ENCODE measurements around the gene KCNC4. TPM values are rescaled to one million over a fixed set of nuclear protein-coding genes. Genes with fewer than 3 reads are reported as not detected.

Gene KCNC4
- total RNA-seq, 1 donor from 2014 or later, result 20.0 TPM

DNA sequence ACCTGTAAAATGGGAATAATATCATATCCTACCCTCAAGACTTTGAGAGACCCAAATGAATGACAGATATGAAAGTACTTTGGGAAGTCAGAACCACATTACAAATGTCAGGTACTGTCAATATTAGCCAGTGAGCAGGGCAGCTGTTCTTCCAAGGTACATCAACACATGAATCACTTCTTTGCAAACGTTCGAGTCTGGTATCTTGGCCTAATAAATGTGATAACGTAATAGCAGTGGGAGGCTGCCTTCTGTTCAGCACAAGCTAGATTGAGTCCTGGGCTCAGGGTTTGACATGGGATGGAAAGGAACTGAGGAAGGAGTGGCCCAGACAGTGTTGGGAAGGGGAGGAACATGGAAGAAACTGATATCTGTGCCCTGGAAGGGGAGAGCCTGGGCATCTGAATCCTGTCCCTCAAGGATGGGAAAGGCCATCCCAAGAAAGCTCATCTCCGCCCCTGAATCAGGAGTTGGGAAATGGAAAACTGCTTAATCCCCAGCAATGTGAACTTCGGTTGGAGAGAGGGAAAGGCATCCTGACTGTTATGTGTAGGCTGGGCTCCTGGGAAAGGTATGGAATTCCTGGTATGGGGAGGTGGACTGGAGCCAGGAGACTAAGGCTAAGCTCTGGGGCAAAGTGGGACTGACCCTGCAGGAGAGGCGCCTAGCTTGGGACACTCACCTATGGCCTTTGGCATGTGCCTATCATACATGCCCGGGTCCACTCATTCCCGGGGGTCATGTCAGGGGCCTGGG is 14.3 kb downstream of the KCNC4 start:
- no peak overlapping the region for H3K27ac Mint-ChIP-seq
- no peak overlapping the region for H3K4me3 Mint-ChIP-seq
- H3K9me3 Mint-ChIP-seq, result no peaks in the 10 kb centered on the region
- intact Hi-C loops (cut with micrococcal nuclease), result no loop called here
- DNase-seq, result no peak
- H3K27me3 Mint-ChIP-seq, result no peaks in the 10 kb centered on the region
- no peaks in the 10 kb centered on the region for H3K4me1 Mint-ChIP-seq
- H3K36me3 Mint-ChIP-seq (ENCODE audit: low read depth), result no peaks in the 10 kb centered on the region

DNA sequence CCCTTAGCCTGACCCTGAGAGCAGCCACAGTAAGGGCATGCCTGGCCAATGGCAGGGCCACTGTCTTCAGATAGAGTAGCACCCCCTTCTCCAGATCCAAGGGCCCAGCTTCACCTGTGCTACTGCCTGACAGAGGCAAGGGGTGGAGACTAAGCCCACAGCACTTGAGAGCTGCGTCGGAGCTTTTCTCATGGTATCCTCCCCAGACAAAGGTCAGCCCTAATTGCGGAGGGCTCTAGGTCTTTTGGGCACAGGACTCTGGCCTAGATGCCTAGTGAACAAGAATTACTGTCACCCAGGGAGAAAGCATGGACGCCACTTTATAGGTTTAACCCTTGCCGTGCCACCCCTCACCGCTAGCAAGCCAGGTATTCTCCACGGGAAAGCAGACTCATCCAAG is 15.1 kb downstream of the KCNC4 start:
- H3K36me3 Mint-ChIP-seq (ENCODE audit: low read depth), result no peaks in the 10 kb centered on the region
- no peaks in the 10 kb centered on the region for H3K9me3 Mint-ChIP-seq
- no peak overlapping the region for H3K4me3 Mint-ChIP-seq
- H3K27ac Mint-ChIP-seq, result no peak overlapping the region
- H3K27me3 Mint-ChIP-seq, result no peaks in the 10 kb centered on the region
- H3K4me1 Mint-ChIP-seq, result no peaks in the 10 kb centered on the region
- no peak for DNase-seq
- intact Hi-C loops (cut with micrococcal nuclease), result no loop called here

DNA sequence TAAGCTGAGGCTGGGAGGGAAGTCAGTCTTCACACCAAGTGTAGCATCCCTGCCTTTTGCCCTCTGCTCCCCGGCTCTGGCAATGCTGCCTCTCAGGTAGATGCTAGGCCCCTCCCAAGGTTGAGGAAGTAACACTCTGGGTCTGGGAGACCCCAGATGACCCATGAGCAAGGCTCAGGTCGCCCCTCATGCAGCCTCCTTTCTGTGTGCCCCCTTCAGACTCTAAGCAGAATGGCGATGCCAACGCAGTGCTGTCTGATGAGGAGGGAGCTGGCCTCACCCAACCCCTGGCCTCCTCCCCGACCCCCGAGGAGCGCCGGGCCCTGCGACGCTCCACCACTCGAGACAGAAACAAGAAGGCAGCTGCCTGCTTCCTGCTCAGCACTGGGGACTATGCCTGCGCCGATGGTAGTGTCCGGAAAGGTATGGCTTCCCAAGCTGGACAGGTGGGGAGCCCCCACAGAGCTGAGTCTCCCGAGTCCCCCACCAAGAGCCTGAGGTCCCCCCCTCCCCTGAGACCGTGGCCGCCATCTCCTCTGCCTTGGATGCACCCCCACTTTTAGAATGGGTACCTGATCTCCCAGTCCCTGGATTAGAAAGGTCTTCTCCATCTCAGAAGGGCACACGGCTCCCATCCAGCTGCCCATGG is 15.8 kb downstream of the KCNC4 start:
- Mint-ChIP-seq H3K27ac (no peak overlapping the region), H3K4me3 (no peak overlapping the region), H3K4me1 (no peaks in the 10 kb centered on the region), H3K27me3 (no peaks in the 10 kb centered on the region), H3K36me3 (ENCODE audit: low read depth) (no peaks in the 10 kb centered on the region), H3K9me3 (no peaks in the 10 kb centered on the region)
- intact Hi-C loops (cut with micrococcal nuclease), result no loop called here
- DNase-seq, result no peak

DNA sequence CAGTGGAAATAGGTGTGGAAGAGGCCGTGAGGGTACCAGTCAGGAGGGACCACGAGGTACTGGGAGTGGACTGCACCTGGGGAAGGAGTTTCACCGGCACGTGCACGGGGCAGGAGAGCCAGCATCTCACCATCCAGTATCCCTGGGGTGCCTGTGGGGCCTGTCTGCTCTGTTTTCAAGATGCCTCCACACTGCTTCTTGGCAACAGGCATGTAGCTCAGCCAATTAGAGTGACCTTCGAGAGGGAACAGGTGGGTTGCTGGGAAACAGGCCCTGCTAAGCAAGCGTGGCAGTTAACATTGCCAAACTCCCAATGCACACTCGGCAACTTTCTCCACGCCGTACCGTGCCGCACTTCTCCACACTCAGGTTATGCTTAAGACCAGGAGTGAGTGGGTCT is 17.7 kb downstream of the KCNC4 start:
- Mint-ChIP-seq H3K36me3 (ENCODE audit: low read depth) (peaks cover 3% of the 10 kb centered on the region), H3K27ac (no peak overlapping the region), H3K9me3 (no peaks in the 10 kb centered on the region), H3K4me3 (no peak overlapping the region), H3K27me3 (no peaks in the 10 kb centered on the region), H3K4me1 (no peaks in the 10 kb centered on the region)
- DNase-seq, result no peak
- intact Hi-C loops (cut with micrococcal nuclease), result no loop called here

DNA sequence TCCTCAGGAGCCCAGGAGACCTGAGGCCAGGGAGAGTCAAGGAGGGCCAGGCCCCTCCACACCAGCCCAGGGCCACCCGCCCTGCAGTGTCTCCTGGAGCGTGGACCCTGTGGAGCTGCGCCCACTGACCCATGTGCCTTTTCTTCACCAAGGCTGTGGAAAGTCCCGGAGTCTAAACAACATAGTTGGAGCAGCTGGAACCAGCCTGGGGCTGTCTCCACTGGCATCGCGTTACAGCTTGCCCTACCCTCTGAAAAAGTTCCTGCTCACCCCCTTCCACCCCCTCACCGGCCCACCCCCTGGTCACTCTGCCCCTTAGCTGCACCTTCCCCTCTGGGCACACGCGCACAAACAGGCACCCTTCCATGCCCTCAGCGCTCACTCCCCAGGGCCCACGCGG is 18.3 kb downstream of the KCNC4 start:
- Mint-ChIP-seq H3K27me3 (no peaks in the 10 kb centered on the region), H3K9me3 (no peaks in the 10 kb centered on the region), H3K4me3 (no peak overlapping the region), H3K36me3 (ENCODE audit: low read depth) (peaks cover 3% of the 10 kb centered on the region), H3K27ac (no peak overlapping the region), H3K4me1 (no peaks in the 10 kb centered on the region)
- DNase-seq, result no peak
- intact Hi-C loops (cut with micrococcal nuclease), result no loop called here

DNA sequence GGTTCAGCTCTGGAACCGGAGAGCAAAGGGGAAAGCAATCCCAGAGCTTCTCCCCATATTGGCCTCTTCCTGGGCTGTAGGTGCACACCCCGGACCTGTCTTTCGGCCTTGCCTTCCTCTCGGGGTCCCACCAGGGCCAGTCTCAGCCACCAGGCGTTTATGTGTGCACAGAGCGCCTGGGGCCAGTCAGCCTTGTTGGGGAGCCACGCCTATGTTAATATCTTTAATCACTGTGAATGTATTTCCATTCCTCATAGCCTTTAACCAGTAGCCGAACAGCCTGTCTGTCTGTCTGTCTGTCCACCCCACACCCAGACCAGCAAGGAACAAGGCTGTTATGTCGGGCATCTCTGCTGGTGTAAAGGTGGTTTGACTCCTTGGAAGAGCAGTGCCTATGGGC is 18.8 kb downstream of the KCNC4 start:
- Mint-ChIP-seq H3K4me1 (no peaks in the 10 kb centered on the region), H3K27ac (no peak overlapping the region), H3K36me3 (ENCODE audit: low read depth) (peaks cover 3% of the 10 kb centered on the region), H3K27me3 (no peaks in the 10 kb centered on the region), H3K9me3 (no peaks in the 10 kb centered on the region), H3K4me3 (no peak overlapping the region)
- intact Hi-C loops (cut with micrococcal nuclease), result no loop called here
- no peak for DNase-seq

DNA sequence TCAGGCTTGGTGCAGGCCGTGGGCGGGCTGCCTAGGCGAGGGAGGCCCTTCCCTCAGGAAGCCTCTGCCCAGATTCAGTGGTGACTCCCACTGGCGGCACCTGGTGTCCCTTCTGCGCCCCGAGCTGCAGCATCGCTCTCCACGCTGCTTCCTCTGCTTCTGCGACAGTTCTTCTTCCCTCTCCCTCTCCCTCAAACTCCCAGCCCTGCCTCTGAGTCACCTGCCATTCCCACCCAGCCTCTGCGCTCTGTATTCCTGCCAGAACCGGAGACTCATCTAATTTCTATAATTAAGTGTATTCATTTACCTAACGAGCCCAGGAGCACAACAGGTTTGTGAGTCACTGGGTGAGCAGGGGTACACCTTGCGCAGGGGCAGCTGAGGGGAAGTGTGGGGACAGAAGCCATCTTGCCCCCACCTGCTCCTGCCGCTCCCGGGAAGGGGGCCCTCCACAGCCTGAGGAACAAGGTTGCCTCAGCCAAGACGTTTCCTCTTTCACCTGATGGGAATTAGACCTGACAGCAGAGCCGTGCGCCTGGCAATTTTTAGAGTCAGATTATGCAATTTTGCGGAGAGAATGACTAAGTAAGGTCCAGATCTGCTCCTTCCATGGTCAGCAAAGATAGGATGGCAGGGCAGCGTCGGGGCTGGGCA is 19.4 kb downstream of the KCNC4 start:
- intact Hi-C loops (cut with micrococcal nuclease), result loop anchor here (10.0 kb wide), 2 partner anchors 405 to 645 kb away; partner anchors contain the start of gene CD53
- Mint-ChIP-seq H3K4me3 (no peak overlapping the region), H3K27me3 (no peaks in the 10 kb centered on the region), H3K9me3 (no peaks in the 10 kb centered on the region), H3K4me1 (no peaks in the 10 kb centered on the region), H3K36me3 (ENCODE audit: low read depth) (peaks cover 3% of the 10 kb centered on the region), H3K27ac (no peak overlapping the region)
- DNase-seq, result no peak

DNA sequence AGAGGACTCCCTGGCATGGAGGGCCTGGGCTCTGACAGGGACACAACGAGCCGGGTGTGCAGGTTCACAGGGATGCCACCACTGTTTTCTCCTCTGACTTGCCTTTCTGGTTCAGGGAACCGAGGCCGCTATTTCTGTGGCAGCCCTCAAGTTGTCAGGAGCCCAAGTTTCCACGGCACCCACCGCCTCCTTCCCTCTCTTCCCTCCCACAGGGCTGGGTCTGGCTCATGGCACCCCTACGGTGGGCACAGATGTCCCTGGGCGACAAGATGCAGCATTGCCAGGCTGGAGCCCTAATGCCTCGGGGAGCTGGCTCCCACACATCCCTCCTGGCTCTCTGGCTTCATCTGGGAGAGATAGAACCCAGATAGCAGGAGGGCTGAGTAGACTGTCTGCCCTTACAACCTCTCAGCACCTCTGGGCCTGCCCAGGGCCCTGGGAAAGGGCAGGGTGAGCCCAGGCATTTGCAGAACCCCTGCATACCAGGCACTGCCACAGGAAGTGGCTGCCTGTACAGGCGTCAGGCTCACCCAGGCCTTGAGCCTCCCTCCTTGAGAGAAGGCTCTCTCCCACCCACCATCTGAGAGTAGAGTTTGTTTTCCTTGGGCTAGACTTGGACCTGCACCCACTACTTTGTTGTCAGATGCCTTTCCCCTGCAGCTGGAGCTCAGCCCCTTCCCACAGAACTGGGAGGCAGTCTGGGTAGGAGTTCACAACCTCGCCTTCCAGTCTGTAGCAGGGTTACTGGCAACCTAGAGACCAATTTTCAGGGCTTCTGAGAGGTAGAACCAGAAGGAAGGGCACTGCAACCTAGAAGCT is 20.5 kb downstream of the KCNC4 start:
- no peak overlapping the region for H3K27ac Mint-ChIP-seq
- peaks cover 10% of the 10 kb centered on the region for H3K4me1 Mint-ChIP-seq
- H3K27me3 Mint-ChIP-seq, result no peaks in the 10 kb centered on the region
- H3K9me3 Mint-ChIP-seq, result no peaks in the 10 kb centered on the region
- H3K4me3 Mint-ChIP-seq, result no peak overlapping the region
- intact Hi-C loops (cut with micrococcal nuclease), result loop anchor here (10.0 kb wide), 2 partner anchors 404 to 644 kb away; partner anchors contain the start of gene CD53
- no peak for DNase-seq
- H3K36me3 Mint-ChIP-seq (ENCODE audit: low read depth), result peaks cover 3% of the 10 kb centered on the region

DNA sequence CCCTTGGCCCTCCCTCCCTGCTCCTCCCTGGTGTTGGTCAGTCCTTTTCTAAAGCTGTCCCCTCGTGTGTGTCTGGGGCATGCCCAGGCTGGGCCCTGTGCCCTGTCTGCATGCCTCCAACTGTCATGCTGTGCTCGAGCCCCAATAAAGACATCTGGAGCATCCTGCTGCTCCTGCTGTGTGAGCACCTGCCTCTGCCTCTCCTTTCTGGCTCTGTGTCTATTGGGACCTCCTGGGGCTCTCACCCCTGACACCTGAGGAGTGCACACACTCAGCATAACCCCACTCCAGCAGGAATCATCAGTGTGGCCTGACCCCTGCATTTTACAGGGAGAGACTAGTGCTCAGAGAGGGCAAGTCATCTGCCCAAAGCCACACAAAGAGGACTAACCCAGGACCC is 23.7 kb downstream of the KCNC4 start:
- H3K4me3 Mint-ChIP-seq, result no peak overlapping the region
- intact Hi-C loops (cut with micrococcal nuclease), result loop anchor here (10.0 kb wide), 2 partner anchors 401 to 641 kb away; partner anchors contain the start of gene CD53
- H3K27ac Mint-ChIP-seq, result peak overlapping the region; percentile 77

DNA sequence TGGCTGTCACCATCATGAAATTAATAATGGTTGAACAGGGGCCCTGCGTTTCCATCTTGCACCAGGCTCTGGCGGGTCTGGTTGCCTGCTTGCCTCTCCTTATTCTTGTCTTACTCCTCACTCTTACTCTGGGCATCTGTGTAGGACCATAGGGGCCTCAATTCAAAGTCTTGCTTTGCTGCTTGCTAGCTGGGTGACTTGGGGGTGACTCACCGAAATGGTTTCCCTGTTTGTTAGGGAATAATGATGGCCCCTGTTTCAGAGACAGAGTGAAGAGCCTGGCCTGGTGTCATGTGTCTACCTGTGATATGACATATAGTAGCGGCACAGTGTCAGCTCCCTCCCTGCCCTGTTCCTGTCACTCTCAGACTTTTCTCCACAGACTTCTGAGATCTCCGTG is 24.6 kb downstream of the KCNC4 start:
- no peaks in the 10 kb centered on the region for H3K27me3 Mint-ChIP-seq
- H3K4me3 Mint-ChIP-seq, result no peak overlapping the region
- no peaks in the 10 kb centered on the region for H3K9me3 Mint-ChIP-seq
- intact Hi-C loops (cut with micrococcal nuclease), result loop anchor here (5.0 to 10.0 kb wide), 3 partner anchors 342 to 640 kb away; partner anchors contain the start of gene CD53
- H3K4me1 Mint-ChIP-seq, result peaks cover 37% of the 10 kb centered on the region
- H3K27ac Mint-ChIP-seq, result peak overlapping the region; percentile 93
- DNase-seq, result no peak
- peaks cover 4% of the 10 kb centered on the region for H3K36me3 Mint-ChIP-seq (ENCODE audit: low read depth)

More for the DNA sequence above, 23.7 kb downstream of the KCNC4 start:
- no peak for DNase-seq
- H3K27me3 Mint-ChIP-seq, result no peaks in the 10 kb centered on the region
- peaks cover 30% of the 10 kb centered on the region for H3K4me1 Mint-ChIP-seq
- no peaks in the 10 kb centered on the region for H3K9me3 Mint-ChIP-seq
- H3K36me3 Mint-ChIP-seq (ENCODE audit: low read depth), result peaks cover 4% of the 10 kb centered on the region

DNA sequence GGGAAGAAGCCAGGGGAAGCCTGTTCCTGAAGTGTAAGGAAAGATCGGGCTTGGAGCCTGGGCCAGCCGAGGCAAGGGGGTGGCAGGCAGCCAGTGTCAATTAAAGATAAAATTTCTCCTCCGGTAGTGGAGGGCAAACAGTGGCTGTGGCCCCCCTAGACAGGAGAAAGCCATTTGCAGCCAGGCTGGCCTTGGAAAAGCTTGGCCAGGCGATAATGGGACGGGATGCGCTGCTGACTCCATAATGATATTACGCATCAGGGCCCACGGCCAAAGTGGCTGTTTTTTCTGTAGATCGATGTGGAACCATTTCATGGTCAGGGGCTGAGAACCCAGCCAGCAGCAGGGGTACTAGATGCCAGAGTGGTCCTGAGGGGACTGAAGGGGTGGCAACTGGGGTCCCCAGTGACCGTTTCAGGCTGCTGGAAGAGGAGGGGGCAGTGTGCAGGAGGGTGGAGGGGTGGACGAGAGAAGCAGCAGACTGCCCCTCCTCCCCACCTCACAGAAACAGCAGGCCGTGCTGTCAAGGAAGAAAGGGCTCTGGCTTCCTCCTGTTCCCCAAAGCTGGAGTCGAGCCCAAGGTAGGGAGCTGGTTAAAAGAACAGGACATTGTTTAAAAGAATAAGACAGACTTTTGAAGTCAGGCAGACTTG is 25.2 kb downstream of the KCNC4 start:
- Mint-ChIP-seq H3K27me3 (no peaks in the 10 kb centered on the region), H3K27ac (peak overlapping the region; percentile 93), H3K36me3 (ENCODE audit: low read depth) (peaks cover 4% of the 10 kb centered on the region), H3K4me1 (peaks cover 39% of the 10 kb centered on the region), H3K4me3 (peak overlapping the region; percentile 74), H3K9me3 (no peaks in the 10 kb centered on the region)
- DNase-seq, result no peak
- intact Hi-C loops (cut with micrococcal nuclease), result loop anchor here (5.0 to 10.0 kb wide), 3 partner anchors 343 to 639 kb away; partner anchors contain the start of gene CD53

DNA sequence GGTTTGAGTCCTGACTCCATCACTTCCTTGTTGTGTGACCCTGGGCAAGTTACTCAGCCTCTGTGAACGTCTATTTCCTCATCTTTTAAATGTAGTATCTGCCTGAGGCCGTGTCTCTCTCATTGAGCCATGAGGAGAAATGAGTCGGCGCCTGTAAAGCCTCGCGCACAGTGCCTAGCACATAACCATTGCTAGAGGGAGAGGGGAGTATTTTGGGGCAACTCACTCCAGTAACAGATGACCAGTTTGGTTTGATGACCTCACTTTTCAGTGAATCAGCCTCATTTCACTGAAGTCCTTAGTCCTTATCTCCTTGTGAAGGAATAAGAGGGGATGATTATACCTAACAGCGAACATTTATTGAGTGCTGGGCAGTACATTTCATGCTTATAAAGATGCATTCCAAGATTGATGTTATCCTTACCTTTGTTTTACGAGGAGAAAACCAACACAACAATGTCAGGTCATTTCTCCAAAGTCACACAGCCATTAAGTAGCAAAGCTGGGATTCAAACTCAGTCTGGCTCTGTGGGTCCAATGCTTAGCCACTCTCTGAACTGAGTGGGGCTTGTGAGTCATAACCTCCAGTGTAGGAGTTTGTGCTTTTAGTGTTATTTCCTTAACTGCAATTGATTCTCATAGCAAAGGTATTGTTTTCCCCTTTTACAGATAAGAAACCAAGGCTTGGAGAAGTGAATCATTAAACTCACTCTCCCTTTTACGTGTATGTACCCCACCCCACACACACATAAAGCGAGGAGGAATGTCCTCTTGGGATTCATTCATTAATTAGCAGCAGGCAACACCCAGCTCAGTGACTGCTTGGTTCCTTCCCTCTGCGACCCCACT is 25.9 kb downstream of the KCNC4 start:
- no peak for DNase-seq
- H3K4me3 Mint-ChIP-seq, result peak overlapping the region; percentile 74
- H3K4me1 Mint-ChIP-seq, result peaks cover 39% of the 10 kb centered on the region

More for the DNA sequence above, 25.9 kb downstream of the KCNC4 start:
- intact Hi-C loops (cut with micrococcal nuclease), result loop anchor here (1.0 to 10.0 kb wide), 7 partner anchors 19 to 639 kb away; partner anchors contain the start of genes CD53 and KCNC4
- no peaks in the 10 kb centered on the region for H3K9me3 Mint-ChIP-seq
- peaks cover 4% of the 10 kb centered on the region for H3K36me3 Mint-ChIP-seq (ENCODE audit: low read depth)
- H3K27ac Mint-ChIP-seq, result peak overlapping the region; percentile 93
- H3K27me3 Mint-ChIP-seq, result no peaks in the 10 kb centered on the region
